ENCODE results near the gene ZFP36L2.

Gene ZFP36L2

GRCh38 chr2:43254331-43254730, 27.9 kb upstream of the ZFP36L2 start:
- ATAC-seq: no peak
- TF ChIP-seq TOX (CRISPR knock-in tag; IDR thresholded peaks at IDR 0.05; ENCODE audit: borderline replicate concordance): no peak
- no peak for TF ChIP-seq ISL1 (CRISPR knock-in tag; IDR thresholded peaks at IDR 0.05)
- no peak for TF ChIP-seq ZNF8 (CRISPR knock-in tag; IDR thresholded peaks at IDR 0.05)
- TF ChIP-seq CSRNP3 (CRISPR knock-in tag; IDR thresholded peaks at IDR 0.05): no peak
- TF ChIP-seq ESRRG (CRISPR knock-in tag; IDR thresholded peaks at IDR 0.05): no peak
- no peak for TF ChIP-seq GLIS3 (CRISPR knock-in tag; IDR thresholded peaks at IDR 0.05)
- no peak for TF ChIP-seq TSHZ2 (CRISPR knock-in tag; IDR thresholded peaks at IDR 0.05)
- TF ChIP-seq ZNF70 (CRISPR knock-in tag; IDR thresholded peaks at IDR 0.05): no peak
- TF ChIP-seq ZC3H10 (CRISPR knock-in tag; IDR thresholded peaks at IDR 0.05): no peak
- TF ChIP-seq ZNF565 (CRISPR knock-in tag; conservative IDR thresholded peaks at IDR 0.05; ENCODE audit: low read depth): no peak
- TF ChIP-seq SNAI2 (CRISPR knock-in tag; IDR thresholded peaks at IDR 0.05): no peak
- no peak for TF ChIP-seq ARNTL (CRISPR knock-in tag; IDR thresholded peaks at IDR 0.05; ENCODE audit: borderline replicate concordance, low read depth)
- no peak for TF ChIP-seq ZFP30 (CRISPR knock-in tag; IDR thresholded peaks at IDR 0.05)
- TF ChIP-seq PPARA (CRISPR knock-in tag; IDR thresholded peaks at IDR 0.05; ENCODE audit: borderline replicate concordance): no peak
- TF ChIP-seq CSDC2 (CRISPR knock-in tag; IDR thresholded peaks at IDR 0.05): no peak

- TF ChIP-seq CSRNP3 (CRISPR knock-in tag; IDR thresholded peaks at IDR 0.05) (peak; percentile 76), PATZ1 (CRISPR knock-in tag; IDR thresholded peaks at IDR 0.05; ENCODE audit: borderline replicate concordance) (peak; percentile 35), GLIS3 (CRISPR knock-in tag; IDR thresholded peaks at IDR 0.05) (no peak), SNAI2 (CRISPR knock-in tag; IDR thresholded peaks at IDR 0.05) (peak; percentile 89; the same call in 1 of the 2 replicates), ZFP30 (CRISPR knock-in tag; IDR thresholded peaks at IDR 0.05) (no peak), ARNTL (CRISPR knock-in tag; IDR thresholded peaks at IDR 0.05; ENCODE audit: borderline replicate concordance, low read depth) (no peak), ZC3H10 (CRISPR knock-in tag; IDR thresholded peaks at IDR 0.05) (no peak), ESRRG (CRISPR knock-in tag; IDR thresholded peaks at IDR 0.05) (0 out of 2 replicates have a peak, but pooled peaks have one; percentile 15), CSDC2 (CRISPR knock-in tag; IDR thresholded peaks at IDR 0.05) (peak; percentile 74; the same call in 1 of the 2 replicates), ISL1 (CRISPR knock-in tag; IDR thresholded peaks at IDR 0.05) (peak; percentile 97), ZNF8 (CRISPR knock-in tag; IDR thresholded peaks at IDR 0.05) (peak; percentile 45), RARB (CRISPR knock-in tag; IDR thresholded peaks at IDR 0.05) (no peak), PPARA (CRISPR knock-in tag; IDR thresholded peaks at IDR 0.05; ENCODE audit: borderline replicate concordance) (no peak), ZNF70 (CRISPR knock-in tag; IDR thresholded peaks at IDR 0.05) (no peak), BACH2 (CRISPR knock-in tag; IDR thresholded peaks at IDR 0.05; ENCODE audit: borderline replicate concordance) (no peak), ZFP3 (CRISPR knock-in tag; IDR thresholded peaks at IDR 0.05) (peak; percentile 78; the same call in 1 of the 2 replicates), TOX (CRISPR knock-in tag; IDR thresholded peaks at IDR 0.05; ENCODE audit: borderline replicate concordance) (no peak), ZNF565 (CRISPR knock-in tag; conservative IDR thresholded peaks at IDR 0.05; ENCODE audit: low read depth) (peak; percentile 86; the same call in 1 of the 2 replicates), OSR1 (CRISPR knock-in tag; IDR thresholded peaks at IDR 0.05) (no peak), TSHZ2 (CRISPR knock-in tag; IDR thresholded peaks at IDR 0.05) (peak; percentile 85), TCF4 (CRISPR knock-in tag; IDR thresholded peaks at IDR 0.05; ENCODE audit: borderline replicate concordance) (peak; percentile 89)
- TF ChIP-seq, protein P1, sequence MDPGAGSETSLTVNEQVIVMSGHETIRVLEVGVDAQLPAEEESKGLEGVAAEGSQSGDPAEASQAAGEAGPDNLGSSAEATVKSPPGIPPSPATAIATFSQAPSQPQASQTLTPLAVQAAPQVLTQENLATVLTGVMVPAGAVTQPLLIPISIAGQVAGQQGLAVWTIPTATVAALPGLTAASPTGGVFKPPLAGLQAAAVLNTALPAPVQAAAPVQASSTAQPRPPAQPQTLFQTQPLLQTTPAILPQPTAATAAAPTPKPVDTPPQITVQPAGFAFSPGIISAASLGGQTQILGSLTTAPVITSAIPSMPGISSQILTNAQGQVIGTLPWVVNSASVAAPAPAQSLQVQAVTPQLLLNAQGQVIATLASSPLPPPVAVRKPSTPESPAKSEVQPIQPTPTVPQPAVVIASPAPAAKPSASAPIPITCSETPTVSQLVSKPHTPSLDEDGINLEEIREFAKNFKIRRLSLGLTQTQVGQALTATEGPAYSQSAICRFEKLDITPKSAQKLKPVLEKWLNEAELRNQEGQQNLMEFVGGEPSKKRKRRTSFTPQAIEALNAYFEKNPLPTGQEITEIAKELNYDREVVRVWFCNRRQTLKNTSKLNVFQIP (CRISPR knock-in tag; IDR thresholded peaks at IDR 0.05; ENCODE audit: borderline replicate concordance, low read depth): no peak
- TF ChIP-seq, protein P2, sequence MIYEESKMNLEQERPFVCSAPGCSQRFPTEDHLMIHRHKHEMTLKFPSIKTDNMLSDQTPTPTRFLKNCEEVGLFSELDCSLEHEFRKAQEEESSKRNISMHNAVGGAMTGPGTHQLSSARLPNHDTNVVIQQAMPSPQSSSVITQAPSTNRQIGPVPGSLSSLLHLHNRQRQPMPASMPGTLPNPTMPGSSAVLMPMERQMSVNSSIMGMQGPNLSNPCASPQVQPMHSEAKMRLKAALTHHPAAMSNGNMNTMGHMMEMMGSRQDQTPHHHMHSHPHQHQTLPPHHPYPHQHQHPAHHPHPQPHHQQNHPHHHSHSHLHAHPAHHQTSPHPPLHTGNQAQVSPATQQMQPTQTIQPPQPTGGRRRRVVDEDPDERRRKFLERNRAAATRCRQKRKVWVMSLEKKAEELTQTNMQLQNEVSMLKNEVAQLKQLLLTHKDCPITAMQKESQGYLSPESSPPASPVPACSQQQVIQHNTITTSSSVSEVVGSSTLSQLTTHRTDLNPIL (CRISPR knock-in tag; IDR thresholded peaks at IDR 0.05; ENCODE audit: low read depth): peak; percentile 99
Observed at GRCh38 chr2:43251171-43251731, 24.8 kb upstream of the ZFP36L2 start.

More at GRCh38 chr2:43251171-43251731, 24.8 kb upstream of the ZFP36L2 start:
- ATAC-seq: peak; percentile 98

Measured in SK-N-SH treated with all-trans-retinoic acid at 6 μM for 48 hours (cell line).